K562 (cell line): ENCODE results near the gene CCSER1. TPM values are rescaled to one million over a fixed set of nuclear protein-coding genes. Genes with fewer than 3 reads are reported as not detected.

Experiments used
- ATAC-seq: fragments of 200-7000 bp; cut with Tn5 transposase; 3 replicates; pipeline ENCODE4 v1.9.1; 2020; ENCODE audit warnings: moderate library complexity
- BruUV-seq: library from RNA; stranded (reverse); fragments of 400-500 nt; replicated peaks from 2 replicates; lab custom pipeline; 2021; lab: Mats Ljungman, UMichigan
- CTCF ChIA-PET: fragments of 300-600 bp; formaldehyde crosslinking; extraction: SDS; loops from one replicate; lab custom pipeline; 2021; ENCODE audit warnings: low intra/inter-chr PET ratio; lab: Yijun Ruan, JAX
- POLR2A ChIA-PET: fragments of 300-600, 350-650 bp; sonication (Branson Sonifier 250); formaldehyde crosslinking; extraction: SDS; loops from one replicate; lab custom pipeline; 2021; ENCODE audit warnings: antibody characterized with exemption, inconsistent platforms; lab: Yijun Ruan, JAX
- DNase-seq, 4 experiments: peaks; one replicate each; pipeline versions ENCODE4 v3.0.0 to v3.0.0-alpha.2; 2011 to 2018; ENCODE audit warnings: low spot score in 3 of 4, mixed read lengths in 3 of 4; ENCODE audit errors: extremely low read depth in 1 of 4
- FAIRE-seq: peaks from 2 replicates; lab custom pipeline; 2011; peaks lifted over from hg19 to GRCh38; lab: Jason Lieb, UNC
- H2AFZ ChIP-seq: 2 replicates; pipeline ENCODE4 v1.6.0; 2011; ENCODE audit warnings: low read depth, low read length, control low read depth, inconsistent platforms
- H3K27ac ChIP-seq: fragments of 200-600 bp; 3 replicates; pipeline ENCODE4 v1.8.0; 2011; ENCODE audit warnings: low read depth, mild to moderate bottlenecking, control low read depth, inconsistent platforms, low read length, moderate library complexity, mixed read lengths; ENCODE audit errors: extremely low read depth
- H3K27me3 ChIP-seq, 2 experiments: fragments of 300-600 bp in 1 of 2; 2 replicates in 1 of 2; 3 replicates in 1 of 2; pipeline versions ENCODE4 v1.6.0 to v1.8.0; 2011; ENCODE audit warnings: inconsistent platforms in 2 of 2, low read length in 2 of 2, mild to moderate bottlenecking in 1 of 2, mixed read lengths in 1 of 2, moderate library complexity in 1 of 2; ENCODE audit not compliant: control insufficient read depth in 2 of 2, insufficient read depth in 2 of 2
- H3K36me3 ChIP-seq: fragments of 300-600 bp; 3 replicates; pipeline ENCODE4 v1.8.0; 2011; ENCODE audit warnings: mild to moderate bottlenecking, low read length, inconsistent platforms; ENCODE audit not compliant: control insufficient read depth, insufficient read depth
- H3K4me1 ChIP-seq, 2 experiments: fragments of 200-600 bp in 1 of 2; replicated peaks in 1 of 2; 2 replicates in 1 of 2; 3 replicates in 1 of 2; pipeline versions ENCODE4 v1.5.1 to v1.8.0; 2011; ENCODE audit warnings: inconsistent platforms in 2 of 2, low read length in 2 of 2, mild to moderate bottlenecking in 1 of 2, mixed read lengths in 1 of 2, moderate library complexity in 1 of 2; ENCODE audit not compliant: control insufficient read depth in 2 of 2, insufficient read depth in 2 of 2
- H3K4me2 ChIP-seq: 2 replicates; pipeline ENCODE4 v1.6.1; 2011; ENCODE audit warnings: low read length, control low read depth, inconsistent platforms, mixed read lengths; ENCODE audit not compliant: insufficient read depth
- H3K4me3 ChIP-seq: fragments of 200-600 bp; sonication (generic), shearing (Covaris generic); 2 replicates; pipeline ENCODE4 v1.5.1; 2016; ENCODE audit warnings: control low read depth, inconsistent platforms
- H3K79me2 ChIP-seq: fragments of 200-600 bp; 3 replicates; pipeline ENCODE4 v1.8.0; 2011; ENCODE audit warnings: low read length, inconsistent platforms; ENCODE audit not compliant: control insufficient read depth, insufficient read depth
- H3K9ac ChIP-seq, 2 experiments: 2 replicates each; pipeline versions ENCODE4 v1.6.0 to v1.6.1; 2011; ENCODE audit warnings: low read depth in 2 of 2, low read length in 2 of 2, control low read depth in 1 of 2, inconsistent platforms in 1 of 2, mild to moderate bottlenecking in 1 of 2, mixed read lengths in 1 of 2; ENCODE audit not compliant: insufficient read depth in 1 of 2
- H3K9me1 ChIP-seq: one replicate; pipeline ENCODE4 v1.6.0; 2011; ENCODE audit warnings: inconsistent platforms, mild to moderate bottlenecking, low read length, moderate library complexity; ENCODE audit not compliant: control insufficient read depth, insufficient read depth
- H3K9me3 ChIP-seq: replicated peaks from 2 replicates; pipeline ENCODE4 v1.5.1; 2011; ENCODE audit warnings: low read depth, low read length, inconsistent platforms; ENCODE audit not compliant: control insufficient read depth, insufficient read depth
- H4K20me1 ChIP-seq: replicated peaks from 2 replicates; pipeline ENCODE4 v1.6.1; 2011; ENCODE audit warnings: low read length, inconsistent platforms, mixed read lengths; ENCODE audit not compliant: control insufficient read depth, insufficient read depth
- ARHGAP35 ChIP-seq: fragments of 450-650 bp; IDR thresholded peaks from 2 replicates; pipeline ENCODE4 v1.6.1; 2018; ENCODE audit not compliant: partially characterized antibody
- HNRNPH1 ChIP-seq: fragments of 200-400 bp; formaldehyde crosslinking; optimal IDR thresholded peaks from 2 replicates; pipeline ENCODE3; 2017; ENCODE audit warnings: low read depth, mild to moderate bottlenecking, low read length, moderate library complexity
- KLF1 ChIP-seq: fragments of 450-650 bp; IDR thresholded peaks from 2 replicates; pipeline ENCODE4 v1.6.1; 2016; ENCODE audit warnings: missing genetic modification characterization, missing compliant biosample characterization
- KLF10 ChIP-seq: fragments of 250-450 bp; sonication (Bioruptor Pico); IDR thresholded peaks from 2 replicates; pipeline ENCODE4 v1.6.1; 2021; ENCODE audit warnings: matching md5 sums
- MTA2 ChIP-seq: fragments of 450-650 bp; IDR thresholded peaks from 2 replicates; pipeline ENCODE4 v1.6.1; 2016; ENCODE audit warnings: low read depth
- MYNN ChIP-seq, 2 experiments: sonication (generic); formaldehyde crosslinking in 1 of 2; IDR thresholded peaks; 2 replicates each; pipeline versions ENCODE4 v1.5.0 to v1.6.1; 2016 to 2020; ENCODE audit warnings: antibody characterized with exemption in 1 of 2, missing genetic modification reagents in 1 of 2
- NEUROD1 ChIP-seq: fragments of 150-350 bp; IDR thresholded peaks from 2 replicates; pipeline ENCODE4 v1.6.1; 2014; ENCODE audit warnings: borderline replicate concordance, low read length, low read depth; ENCODE audit not compliant: partially characterized antibody
- NFIC ChIP-seq: fragments of 450-650 bp; IDR thresholded peaks from 2 replicates; pipeline ENCODE4 v1.6.1; 2017; ENCODE audit warnings: mild to moderate bottlenecking, inconsistent platforms
- RBFOX2 ChIP-seq: fragments of 200-400 bp; formaldehyde crosslinking; IDR thresholded peaks from 2 replicates; pipeline ENCODE4 v1.6.1; 2017; ENCODE audit warnings: low read depth, mild to moderate bottlenecking, low read length, moderate library complexity
- RBM22 ChIP-seq: fragments of 200-400 bp; formaldehyde crosslinking; IDR thresholded peaks from 2 replicates; pipeline ENCODE4 v1.6.1; 2018; ENCODE audit warnings: low read length, low read depth; ENCODE audit not compliant: poor library complexity, severe bottlenecking
- SRF ChIP-seq, 2 experiments: fragments of 250-450, 450-650 bp in 1 of 2; sonication (Bioruptor Pico) in 1 of 2; sonication (generic) in 1 of 2; formaldehyde crosslinking; IDR thresholded peaks; 2 replicates each; pipeline versions ENCODE4 v1.5.0 to v1.5.1; 2020 to 2022; ENCODE audit warnings: mild to moderate bottlenecking in 1 of 2, missing genetic modification reagents in 1 of 2
- WHSC1 ChIP-seq: IDR thresholded peaks from one replicate; pipeline ENCODE4 v1.6.1; 2012; ENCODE audit warnings: low read length, control low read depth, inconsistent platforms
- ZFP1 ChIP-seq: fragments of 450-650 bp; formaldehyde crosslinking; IDR thresholded peaks from 2 replicates; pipeline ENCODE4 v1.4.0; 2020; ENCODE audit warnings: mild to moderate bottlenecking, mixed read lengths
- ZNF184 ChIP-seq: sonication (generic); formaldehyde crosslinking; IDR thresholded peaks from 2 replicates; pipeline ENCODE4 v1.5.0; 2020; ENCODE audit warnings: missing genetic modification reagents
- ZNF274 ChIP-seq: IDR thresholded peaks from 2 replicates; pipeline ENCODE4 v1.6.1; 2011; ENCODE audit warnings: low read depth, mild to moderate bottlenecking, low read length, moderate library complexity, borderline replicate concordance
- ZNF696 ChIP-seq: fragments of 250-450 bp; sonication (Bioruptor Pico); conservative IDR thresholded peaks from 2 replicates; pipeline ENCODE4 v1.4.0; 2020; ENCODE audit warnings: mild to moderate bottlenecking, moderate library complexity
- ZNF79 ChIP-seq: fragments of 250-450 bp; sonication (Bioruptor Pico); IDR thresholded peaks from 2 replicates; pipeline ENCODE4 v1.4.0; 2020; ENCODE audit warnings: low read depth, mild to moderate bottlenecking, moderate library complexity
- ZZZ3 ChIP-seq: fragments of 450-650 bp; IDR thresholded peaks from 2 replicates; pipeline ENCODE4 v1.6.1; 2016; ENCODE audit warnings: antibody characterized with exemption, mild to moderate bottlenecking, moderate library complexity
- WGBS: fragments of 100-300 bp; shearing (Covaris generic); methylation state at CpG from one replicate; pipeline ENCODE4 v1.1.6; 2016; ENCODE audit warnings: low coverage, mixed read lengths; ENCODE audit not compliant: insufficient coverage; ENCODE audit errors: missing lambda C conversion rate; 5-methylcytosine and 5-hydroxymethylcytosine counted together
- in situ Hi-C: fragments of 300-500 bp; cut with MboI; formaldehyde crosslinking; loops from 4 replicates; pipeline ENCODE4 v1.15.0; 2018; ENCODE audit warnings: inconsistent platforms, mixed read lengths
- intact Hi-C: fragments of 100-400 bp; cut with micrococcal nuclease; formaldehyde crosslinking; loops from 2 replicates; pipeline ENCODE4 v1.14.2; 2022
- polyA plus RNA-seq, 8 experiments: library from polyadenylated mRNA; depleted of rRNA in 4 of 8; stranded (reverse) in 5 of 8; unstranded in 3 of 8; fragments of >200 nt; fragmentation: Nextera tagmentation in 2 of 8; fragmentation: Illumina TruSeq in 1 of 8; extraction: Ambion mirVana in 2 of 8; extraction: Trizol in 1 of 8; gene quantifications; 2 replicates each; pipeline versions ENCODE4 v1.2.1 to v1.2.3, GENCODE V29; 2011 to 2014; ENCODE audit warnings: inconsistent platforms in 1 of 8, missing spikeins in 1 of 8
- total RNA-seq, 7 experiments: library from RNA; depleted of rRNA in 6 of 7; stranded (reverse); fragments of >200 nt in 6 of 7; fragmentation: Illumina TruSeq in 2 of 7; extraction: Trizol in 2 of 7; gene quantifications; 2 replicates each; pipeline versions ENCODE4 v1.2.1 to v1.2.3, GENCODE V29; 2011 to 2021; ENCODE audit warnings: low replicate concordance in 1 of 7
- TF ChIP-seq, protein P1 (sequence below), 2 experiments: fragments of 450-650 bp; IDR thresholded peaks; 2 replicates each; pipeline ENCODE4 v1.6.1; 2018; ENCODE audit warnings: mild to moderate bottlenecking in 2 of 2, low read depth in 1 of 2; ENCODE audit not compliant: partially characterized antibody in 2 of 2

Gene CCSER1
- total and polyA plus RNA-seq, 9 of the 15 experiments (the other 6 are each of a cell fraction or from before 2014, with no cell fraction given) = not detected

DNA sequence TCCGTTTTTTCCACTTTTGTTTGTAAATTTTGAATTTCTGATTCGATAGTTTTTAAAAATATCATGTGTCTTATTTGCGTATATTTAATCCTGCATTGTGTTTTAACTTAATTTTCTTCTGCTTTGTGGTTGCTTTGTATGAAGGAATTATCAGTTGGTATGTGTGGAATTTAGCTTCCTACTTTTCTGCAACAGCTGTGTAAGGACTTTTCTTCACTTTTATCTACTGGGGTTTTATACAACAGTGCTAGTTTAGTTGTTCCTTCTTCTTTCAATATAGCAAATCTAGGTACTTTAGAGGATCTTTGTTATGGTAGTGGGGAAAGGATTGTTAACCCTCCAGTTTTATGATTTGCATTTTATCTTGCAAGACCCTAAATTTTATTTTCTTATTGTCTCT, 410.3 kb downstream of the CCSER1 start:
- H2AFZ ChIP-seq = no peak overlapping the region
- H3K36me3 ChIP-seq = no peaks in the 10 kb centered on the region
- ATAC-seq (no peak), DNase-seq (no peak), FAIRE-seq (no peak)
- in situ Hi-C loops (no loop called here), intact Hi-C loops (no loop called here)
- no peaks in the 10 kb centered on the region for H3K79me2 ChIP-seq
- no peaks in the 10 kb centered on the region for H3K4me1 ChIP-seq
- ChIA-PET CTCF (no interaction called here), POLR2A (no interaction called here)
- H3K9ac ChIP-seq = no peak overlapping the region
- no peaks in the 10 kb centered on the region for H3K9me3 ChIP-seq
- WGBS = 2% methylated on average over 3 of the region's 3 CpGs
- no peak overlapping the region for H3K4me3 ChIP-seq
- no TSS peak for BruUV-seq
- H3K4me2 ChIP-seq = no peak overlapping the region
- H3K27ac ChIP-seq = no peak overlapping the region
- H3K27me3 ChIP-seq = no peaks in the 10 kb centered on the region
- TF ChIP-seq KLF1 (tag) = no peak
- no peak for TF ChIP-seq KLF10 (CRISPR knock-in tag)
- no peak for TF ChIP-seq ZFP1 (CRISPR knock-in tag)
- no peak for TF ChIP-seq RBFOX2
- TF ChIP-seq NEUROD1 = no peak
- TF ChIP-seq MTA2 = no peak
- no peak for TF ChIP-seq ZNF184
- TF ChIP-seq ZNF696 (CRISPR knock-in tag) = no peak
- TF ChIP-seq MYNN (IDR thresholded peaks at IDR 0.05) = no peak
- no peak for TF ChIP-seq MYNN (CRISPR knock-in tag; IDR thresholded peaks at IDR 0.05)
- TF ChIP-seq, protein P1, sequence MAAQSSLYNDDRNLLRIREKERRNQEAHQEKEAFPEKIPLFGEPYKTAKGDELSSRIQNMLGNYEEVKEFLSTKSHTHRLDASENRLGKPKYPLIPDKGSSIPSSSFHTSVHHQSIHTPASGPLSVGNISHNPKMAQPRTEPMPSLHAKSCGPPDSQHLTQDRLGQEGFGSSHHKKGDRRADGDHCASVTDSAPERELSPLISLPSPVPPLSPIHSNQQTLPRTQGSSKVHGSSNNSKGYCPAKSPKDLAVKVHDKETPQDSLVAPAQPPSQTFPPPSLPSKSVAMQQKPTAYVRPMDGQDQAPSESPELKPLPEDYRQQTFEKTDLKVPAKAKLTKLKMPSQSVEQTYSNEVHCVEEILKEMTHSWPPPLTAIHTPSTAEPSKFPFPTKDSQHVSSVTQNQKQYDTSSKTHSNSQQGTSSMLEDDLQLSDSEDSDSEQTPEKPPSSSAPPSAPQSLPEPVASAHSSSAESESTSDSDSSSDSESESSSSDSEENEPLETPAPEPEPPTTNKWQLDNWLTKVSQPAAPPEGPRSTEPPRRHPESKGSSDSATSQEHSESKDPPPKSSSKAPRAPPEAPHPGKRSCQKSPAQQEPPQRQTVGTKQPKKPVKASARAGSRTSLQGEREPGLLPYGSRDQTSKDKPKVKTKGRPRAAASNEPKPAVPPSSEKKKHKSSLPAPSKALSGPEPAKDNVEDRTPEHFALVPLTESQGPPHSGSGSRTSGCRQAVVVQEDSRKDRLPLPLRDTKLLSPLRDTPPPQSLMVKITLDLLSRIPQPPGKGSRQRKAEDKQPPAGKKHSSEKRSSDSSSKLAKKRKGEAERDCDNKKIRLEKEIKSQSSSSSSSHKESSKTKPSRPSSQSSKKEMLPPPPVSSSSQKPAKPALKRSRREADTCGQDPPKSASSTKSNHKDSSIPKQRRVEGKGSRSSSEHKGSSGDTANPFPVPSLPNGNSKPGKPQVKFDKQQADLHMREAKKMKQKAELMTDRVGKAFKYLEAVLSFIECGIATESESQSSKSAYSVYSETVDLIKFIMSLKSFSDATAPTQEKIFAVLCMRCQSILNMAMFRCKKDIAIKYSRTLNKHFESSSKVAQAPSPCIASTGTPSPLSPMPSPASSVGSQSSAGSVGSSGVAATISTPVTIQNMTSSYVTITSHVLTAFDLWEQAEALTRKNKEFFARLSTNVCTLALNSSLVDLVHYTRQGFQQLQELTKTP (IDR thresholded peaks at IDR 0.05; ENCODE audit: low read depth in 1 of 2, partially characterized antibody in 2 of 2) = no peak
- no peak for TF ChIP-seq ZNF274
- no peak for TF ChIP-seq ZNF79 (CRISPR knock-in tag)
- no peak for TF ChIP-seq WHSC1
- no peak for TF ChIP-seq SRF (CRISPR knock-in tag; IDR thresholded peaks at IDR 0.05)
- TF ChIP-seq ARHGAP35 = no peak
- TF ChIP-seq ZZZ3 = no peak
- TF ChIP-seq NFIC = no peak
- no peak for TF ChIP-seq HNRNPH1
- no peak for TF ChIP-seq RBM22
- TF ChIP-seq, all 486 proteins: peak for 0
- no peaks in the 10 kb centered on the region for H3K9me1 ChIP-seq
- H4K20me1 ChIP-seq = no peaks in the 10 kb centered on the region
